Endothelial cell (in vitro differentiated cells): Measurements from ENCODE around the gene ZMIZ1. TPM values are rescaled to one million over a fixed set of nuclear protein-coding genes. Genes with fewer than 3 reads are reported as not detected.

ENCODE experiments used
- DNase-seq: peaks from one replicate; pipeline ENCODE4 v3.0.0; 2021; ENCODE audit warnings: low spot score
- H3K27ac Mint-ChIP-seq: one replicate; pipeline ENCODE4 v1.8.0; 2021; ENCODE audit warnings: mixed read lengths, inconsistent platforms; ENCODE audit not compliant: unreplicated experiment
- H3K27me3 Mint-ChIP-seq: one replicate; pipeline ENCODE4 v1.8.0; 2021; ENCODE audit warnings: mild to moderate bottlenecking, moderate library complexity, mixed read lengths, inconsistent platforms; ENCODE audit not compliant: unreplicated experiment
- H3K36me3 Mint-ChIP-seq: one replicate; pipeline ENCODE4 v1.8.0; 2021; ENCODE audit warnings: mild to moderate bottlenecking, low read depth, mixed read lengths, inconsistent platforms; ENCODE audit not compliant: unreplicated experiment
- H3K4me1 Mint-ChIP-seq: one replicate; pipeline ENCODE4 v1.8.0; 2021; ENCODE audit warnings: mild to moderate bottlenecking, mixed read lengths, inconsistent platforms; ENCODE audit not compliant: unreplicated experiment
- H3K4me3 Mint-ChIP-seq: one replicate; pipeline ENCODE4 v1.8.0; 2021; ENCODE audit warnings: mild to moderate bottlenecking, mixed read lengths, inconsistent platforms; ENCODE audit not compliant: unreplicated experiment
- H3K9me3 Mint-ChIP-seq: one replicate; pipeline ENCODE4 v1.8.0; 2021; ENCODE audit warnings: mixed read lengths, inconsistent platforms; ENCODE audit not compliant: unreplicated experiment
- total RNA-seq: library from RNA; stranded (reverse); fragmentation: NEBNext Ultra II Directional; extraction: Animal tissue kit (Norgen Biotek cat#: 25700); gene quantifications from one replicate; pipeline ENCODE4 v1.2.1, GENCODE V29; 2021; ENCODE audit not compliant: unreplicated experiment
- TF ChIP-seq, protein P1 (sequence below): fragments of 200-600 bp; sonication (generic); IDR thresholded peaks from one replicate; pipeline ENCODE4 v1.5.0; 2021; ENCODE audit warnings: antibody characterized with exemption; ENCODE audit not compliant: unreplicated experiment

The ZMIZ1 gene
- total RNA-seq, 1 donor from 2014 or later, result 102 TPM

GRCh38 chr10:79313911-79314439, 245.2 kb downstream of the ZMIZ1 start:
- Mint-ChIP-seq H3K36me3 (peaks cover 28% of the 10 kb centered on the region), H3K27me3 (peaks cover 39% of the 10 kb centered on the region), H3K27ac (no peak overlapping the region), H3K4me1 (peaks cover 20% of the 10 kb centered on the region), H3K4me3 (peak overlapping the region; percentile 35), H3K9me3 (no peaks in the 10 kb centered on the region)
- TF ChIP-seq, protein P1, sequence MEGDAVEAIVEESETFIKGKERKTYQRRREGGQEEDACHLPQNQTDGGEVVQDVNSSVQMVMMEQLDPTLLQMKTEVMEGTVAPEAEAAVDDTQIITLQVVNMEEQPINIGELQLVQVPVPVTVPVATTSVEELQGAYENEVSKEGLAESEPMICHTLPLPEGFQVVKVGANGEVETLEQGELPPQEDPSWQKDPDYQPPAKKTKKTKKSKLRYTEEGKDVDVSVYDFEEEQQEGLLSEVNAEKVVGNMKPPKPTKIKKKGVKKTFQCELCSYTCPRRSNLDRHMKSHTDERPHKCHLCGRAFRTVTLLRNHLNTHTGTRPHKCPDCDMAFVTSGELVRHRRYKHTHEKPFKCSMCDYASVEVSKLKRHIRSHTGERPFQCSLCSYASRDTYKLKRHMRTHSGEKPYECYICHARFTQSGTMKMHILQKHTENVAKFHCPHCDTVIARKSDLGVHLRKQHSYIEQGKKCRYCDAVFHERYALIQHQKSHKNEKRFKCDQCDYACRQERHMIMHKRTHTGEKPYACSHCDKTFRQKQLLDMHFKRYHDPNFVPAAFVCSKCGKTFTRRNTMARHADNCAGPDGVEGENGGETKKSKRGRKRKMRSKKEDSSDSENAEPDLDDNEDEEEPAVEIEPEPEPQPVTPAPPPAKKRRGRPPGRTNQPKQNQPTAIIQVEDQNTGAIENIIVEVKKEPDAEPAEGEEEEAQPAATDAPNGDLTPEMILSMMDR, result no peak
- DNase-seq, result no peak

- H3K27me3 Mint-ChIP-seq, result peaks cover 33% of the 10 kb centered on the region
- H3K36me3 Mint-ChIP-seq, result peaks cover 22% of the 10 kb centered on the region
- no peak for DNase-seq
- TF ChIP-seq, protein P1, result no peak
- H3K27ac Mint-ChIP-seq, result no peak overlapping the region
- no peaks in the 10 kb centered on the region for H3K9me3 Mint-ChIP-seq
- H3K4me1 Mint-ChIP-seq, result peaks cover 15% of the 10 kb centered on the region
- H3K4me3 Mint-ChIP-seq, result no peak overlapping the region
Observed at GRCh38 chr10:79314761-79315601, 246.2 kb downstream of the ZMIZ1 start.

- H3K27me3 Mint-ChIP-seq, result peaks cover 33% of the 10 kb centered on the region
- H3K4me1 Mint-ChIP-seq, result peaks cover 15% of the 10 kb centered on the region
- H3K9me3 Mint-ChIP-seq, result no peaks in the 10 kb centered on the region
- TF ChIP-seq, protein P1, result no peak
- no peak for DNase-seq
- H3K36me3 Mint-ChIP-seq, result peaks cover 22% of the 10 kb centered on the region
- H3K4me3 Mint-ChIP-seq, result peak overlapping the region; percentile 52
- no peak overlapping the region for H3K27ac Mint-ChIP-seq
Observed at GRCh38 chr10:79315602-79315920, 246.8 kb downstream of the ZMIZ1 start.

DNA sequence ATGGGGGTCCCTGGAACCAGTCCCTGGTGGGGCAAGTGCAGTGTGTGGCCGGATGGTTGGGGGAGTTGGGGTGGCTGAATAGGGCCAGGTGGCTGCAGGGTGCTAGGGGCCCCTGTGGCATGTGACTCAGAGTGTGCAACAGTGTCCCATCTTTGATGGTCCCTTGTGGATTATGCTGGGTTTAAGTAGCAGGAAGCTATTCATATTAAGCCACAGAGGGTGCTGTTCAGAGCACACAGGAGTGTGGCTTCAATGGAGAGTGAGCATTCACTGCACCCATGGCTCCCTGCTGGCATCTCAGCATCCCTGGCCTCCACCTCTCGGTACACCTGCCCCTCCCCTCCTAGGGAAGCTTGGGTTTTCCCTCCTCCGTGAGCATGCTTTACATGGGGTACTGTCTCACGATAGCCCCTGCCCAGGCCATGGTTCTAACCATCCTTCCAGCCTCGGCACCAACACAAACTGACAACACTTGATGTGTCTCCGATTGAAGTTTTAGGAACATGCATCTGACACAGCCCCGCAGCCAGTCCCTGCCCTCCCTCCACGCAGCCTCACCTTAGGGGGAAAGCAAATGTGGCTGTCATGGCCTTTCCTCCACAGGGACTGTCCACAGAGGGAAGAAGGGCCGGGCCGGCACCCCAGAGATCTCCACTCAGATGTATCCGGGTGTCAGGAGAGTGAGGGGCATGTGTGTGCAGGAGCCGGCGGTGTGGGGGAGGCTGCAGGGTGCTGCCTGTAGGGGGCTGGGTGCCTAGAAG, 248.1 kb downstream of the ZMIZ1 start:
- TF ChIP-seq, protein P1, result no peak
- Mint-ChIP-seq H3K27ac (peak overlapping the region; percentile 59), H3K4me3 (no peak overlapping the region), H3K9me3 (no peaks in the 10 kb centered on the region), H3K27me3 (peaks cover 28% of the 10 kb centered on the region), H3K4me1 (peaks cover 15% of the 10 kb centered on the region), H3K36me3 (peaks cover 22% of the 10 kb centered on the region)
- no peak for DNase-seq

GRCh38 chr10:79318369-79318768, 249.6 kb downstream of the ZMIZ1 start:
- H3K27ac Mint-ChIP-seq, result peak overlapping the region; percentile 50
- H3K9me3 Mint-ChIP-seq, result no peaks in the 10 kb centered on the region
- no peak for DNase-seq
- peaks cover 22% of the 10 kb centered on the region for H3K27me3 Mint-ChIP-seq
- TF ChIP-seq, protein P1, result no peak
- peaks cover 19% of the 10 kb centered on the region for H3K36me3 Mint-ChIP-seq
- peak overlapping the region; percentile 6 for H3K4me3 Mint-ChIP-seq
- peaks cover 15% of the 10 kb centered on the region for H3K4me1 Mint-ChIP-seq
